GM21367 (cell line): Measurements from ENCODE around the gene OR10G7.

ENCODE experiments used
- ATAC-seq: cut with Tn5 transposase; IDR thresholded peaks from one replicate; pipeline ENCODE4 v1.9.1; 2021; ENCODE audit not compliant: unreplicated experiment

The OR10G7 gene

GRCh38 chr11:124041254-124041653 is at the start of gene OR10G7:
Gene OR10G7, minus strand, starts transcription at chr11:124041325. Its CDS starts 2,324 bp downstream, at chr11:124039001.
- ATAC-seq, result no peak

GRCh38 chr11:124085997-124086846 is 45.1 kb upstream of the OR10G7 start:
- no peak for ATAC-seq

- ATAC-seq, result no peak
Observed at GRCh38 chr11:124085583-124085982, 44.5 kb upstream of the OR10G7 start.

GRCh38 chr11:124082371-124082770 is 41.2 kb upstream of the OR10G7 start:
- no peak for ATAC-seq

GRCh38 chr11:124081483-124081882 is 40.4 kb upstream of the OR10G7 start:
- no peak for ATAC-seq

GRCh38 chr11:124080327-124081001 is 39.3 kb upstream of the OR10G7 start:
- no peak for ATAC-seq

GRCh38 chr11:124079631-124080326 is 38.7 kb upstream of the OR10G7 start:
- ATAC-seq, result no peak

GRCh38 chr11:124078591-124078990 is 37.5 kb upstream of the OR10G7 start:
- ATAC-seq, result no peak

GRCh38 chr11:124077266-124077665 is 36.1 kb upstream of the OR10G7 start:
- ATAC-seq, result no peak

- ATAC-seq, result peak; percentile 55
Observed at GRCh38 chr11:124075841-124076651, 34.9 kb upstream of the OR10G7 start.

GRCh38 chr11:124075492-124075840 is 34.3 kb upstream of the OR10G7 start:
- ATAC-seq, result no peak

- ATAC-seq, result no peak
Observed at GRCh38 chr11:124074554-124074953, 33.4 kb upstream of the OR10G7 start.

- ATAC-seq, result no peak
Observed at GRCh38 chr11:124072147-124072546, 31.0 kb upstream of the OR10G7 start.

- no peak for ATAC-seq
Observed at GRCh38 chr11:124071623-124071948, 30.5 kb upstream of the OR10G7 start.

GRCh38 chr11:124070915-124071622 is 29.9 kb upstream of the OR10G7 start:
- peak; percentile 90 for ATAC-seq

- peak; percentile 68 for ATAC-seq
Observed at GRCh38 chr11:124069429-124070401, 28.6 kb upstream of the OR10G7 start.

GRCh38 chr11:124068601-124069110 is 27.5 kb upstream of the OR10G7 start:
- no peak for ATAC-seq

GRCh38 chr11:124052966-124053365 is 11.8 kb upstream of the OR10G7 start:
- ATAC-seq, result no peak

- ATAC-seq, result no peak
Observed at GRCh38 chr11:124050748-124051147, 9.6 kb upstream of the OR10G7 start.
